Smooth muscle cell (in vitro differentiated cells): Measurements from ENCODE around the gene AKT2. TPM values are rescaled to one million over a fixed set of nuclear protein-coding genes. Genes with fewer than 3 reads are reported as not detected.

Source experiments
- DNase-seq: peaks from one replicate; lab custom pipeline; 2025; ENCODE audit not compliant: unreplicated experiment; lab: John Stamatoyannopoulos, UW
- H2AFZ ChIP-seq: fragments of 200-600 bp; sonication (generic); 2 replicates; pipeline ENCODE4 v1.6.0; 2016; ENCODE audit warnings: antibody characterized with exemption, low read depth, mild to moderate bottlenecking
- H3F3A ChIP-seq: fragments of 200-600 bp; sonication (generic); 2 replicates; pipeline ENCODE4 v1.6.0; 2017; ENCODE audit warnings: antibody characterized with exemption, low read depth
- H3K27ac ChIP-seq: fragments of 200-600 bp; sonication (generic); 2 replicates; pipeline ENCODE4 v1.5.1; 2016; ENCODE audit warnings: low read depth, mild to moderate bottlenecking
- H3K27me3 ChIP-seq: fragments of 200-600 bp; sonication (generic); 2 replicates; pipeline ENCODE4 v1.6.1; 2016; ENCODE audit warnings: low read depth, mild to moderate bottlenecking
- H3K36me3 ChIP-seq: fragments of 200-600 bp; sonication (generic); 2 replicates; pipeline ENCODE4 v1.5.1; 2016; ENCODE audit warnings: low read depth
- H3K4me1 ChIP-seq: fragments of 200-600 bp; sonication (generic); 2 replicates; pipeline ENCODE4 v1.5.1; 2016; ENCODE audit warnings: low read depth
- H3K4me2 ChIP-seq: fragments of 200-600 bp; sonication (generic); 2 replicates; pipeline ENCODE4 v1.6.0; 2016; ENCODE audit warnings: mild to moderate bottlenecking
- H3K4me3 ChIP-seq: fragments of 200-600 bp; sonication (generic); 2 replicates; pipeline ENCODE4 v1.5.1; 2016; ENCODE audit warnings: mild to moderate bottlenecking
- H3K79me2 ChIP-seq: fragments of 200-600 bp; sonication (generic); 2 replicates; pipeline ENCODE4 v1.6.0; 2016; ENCODE audit warnings: low read depth, mild to moderate bottlenecking
- H3K9ac ChIP-seq: fragments of 200-600 bp; sonication (generic); 2 replicates; pipeline ENCODE4 v1.6.0; 2016; ENCODE audit warnings: low read depth
- H3K9me3 ChIP-seq: fragments of 200-600 bp; sonication (generic); replicated peaks from 2 replicates; pipeline ENCODE4 v1.5.1; 2016; ENCODE audit warnings: low read depth
- H4K20me1 ChIP-seq: fragments of 200-600 bp; sonication (generic); 2 replicates; pipeline ENCODE4 v1.6.0; 2016; ENCODE audit warnings: low read depth
- CTCF ChIP-seq: fragments of 200-600 bp; sonication (generic); IDR thresholded peaks from 2 replicates; pipeline ENCODE4 v1.5.1; 2017; ENCODE audit warnings: borderline replicate concordance, mild to moderate bottlenecking, antibody characterized with exemption; ENCODE audit not compliant: insufficient read depth, poor library complexity, severe bottlenecking
- WGBS: methylation state at CpG from one replicate; pipeline ENCODE4 v1.1.7; 2016; ENCODE audit warnings: low lambda C conversion rate; 5-methylcytosine and 5-hydroxymethylcytosine counted together
- polyA plus RNA-seq: library from polyadenylated mRNA; unstranded; fragments of >200 nt; fragmentation: Nextera tagmentation; extraction: Ambion mirVana; gene quantifications from 2 replicates; pipeline ENCODE4 v1.2.1, GENCODE V29; 2016
- total RNA-seq: library from RNA; depleted of rRNA; stranded (reverse); fragments of >200 nt; gene quantifications from 2 replicates; pipeline ENCODE4 v1.2.3, GENCODE V29; 2014

Gene AKT2
- total and polyA plus RNA-seq, 2 experiments from 2014 or later, result 26.6 to 62.6 TPM

- H3F3A ChIP-seq, result peaks cover 17% of the 10 kb centered on the region
- H3K4me3 ChIP-seq, result no peak overlapping the region
- H3K4me2 ChIP-seq, result no peak overlapping the region
- no peak for DNase-seq
- H3K9me3 ChIP-seq, result no peaks in the 10 kb centered on the region
- no peak overlapping the region for H3K27ac ChIP-seq
- no peaks in the 10 kb centered on the region for H3K4me1 ChIP-seq
- 96% methylated on average over 13 of the region's 14 CpGs for WGBS
- no peaks in the 10 kb centered on the region for H3K27me3 ChIP-seq
- H2AFZ ChIP-seq, result no peak overlapping the region
- no peak for TF ChIP-seq CTCF
- peaks cover 91% of the 10 kb centered on the region for H3K79me2 ChIP-seq
- H4K20me1 ChIP-seq, result peaks cover 99% of the 10 kb centered on the region
- H3K36me3 ChIP-seq, result no peaks in the 10 kb centered on the region
- H3K9ac ChIP-seq, result no peak overlapping the region
Measured at GRCh38 chr19:40273469-40274360, 11.4 kb downstream of the AKT2 start.

GRCh38 chr19:40272261-40272660 is 12.9 kb downstream of the AKT2 start:
- Histone ChIP-seq H3K27me3 (no peaks in the 10 kb centered on the region), H3K9me3 (no peaks in the 10 kb centered on the region), H3K9ac (no peak overlapping the region), H3K4me3 (no peak overlapping the region), H3F3A (peaks cover 17% of the 10 kb centered on the region), H3K36me3 (no peaks in the 10 kb centered on the region), H3K4me1 (no peaks in the 10 kb centered on the region), H4K20me1 (peaks cover 99% of the 10 kb centered on the region), H3K27ac (no peak overlapping the region), H3K79me2 (peaks cover 88% of the 10 kb centered on the region), H2AFZ (no peak overlapping the region), H3K4me2 (no peak overlapping the region)
- 95% methylated on average over 14 of the region's 14 CpGs for WGBS
- DNase-seq, result no peak
- TF ChIP-seq CTCF, result no peak

GRCh38 chr19:40271706-40272105 is 13.4 kb downstream of the AKT2 start:
- no peak for DNase-seq
- Histone ChIP-seq H3K9me3 (no peaks in the 10 kb centered on the region), H3K4me3 (no peak overlapping the region), H3K4me2 (no peak overlapping the region), H3K27ac (no peak overlapping the region), H3F3A (peaks cover 17% of the 10 kb centered on the region), H3K4me1 (no peaks in the 10 kb centered on the region), H4K20me1 (peaks cover 99% of the 10 kb centered on the region), H3K36me3 (no peaks in the 10 kb centered on the region), H2AFZ (no peak overlapping the region), H3K79me2 (peaks cover 88% of the 10 kb centered on the region), H3K9ac (no peak overlapping the region), H3K27me3 (no peaks in the 10 kb centered on the region)
- no peak for TF ChIP-seq CTCF
- 96% methylated on average over 4 of the region's 4 CpGs for WGBS
